CD4-positive, alpha-beta T cell treated with Interleukin-6 at 100 ng/mL for 8 hours (primary cell): ENCODE results near the gene DCLK1.

Source experiments
- DNase-seq: peaks from one replicate; pipeline ENCODE4 v3.0.0-alpha.2; 2020; ENCODE audit warnings: mixed read lengths, low spot score

Gene DCLK1

GRCh38 chr13:36131222-36131930, at the start of gene DCLK1:
Gene DCLK1, minus strand, starts transcription at chr13:36131382.
- DNase-seq, result no peak

DNA sequence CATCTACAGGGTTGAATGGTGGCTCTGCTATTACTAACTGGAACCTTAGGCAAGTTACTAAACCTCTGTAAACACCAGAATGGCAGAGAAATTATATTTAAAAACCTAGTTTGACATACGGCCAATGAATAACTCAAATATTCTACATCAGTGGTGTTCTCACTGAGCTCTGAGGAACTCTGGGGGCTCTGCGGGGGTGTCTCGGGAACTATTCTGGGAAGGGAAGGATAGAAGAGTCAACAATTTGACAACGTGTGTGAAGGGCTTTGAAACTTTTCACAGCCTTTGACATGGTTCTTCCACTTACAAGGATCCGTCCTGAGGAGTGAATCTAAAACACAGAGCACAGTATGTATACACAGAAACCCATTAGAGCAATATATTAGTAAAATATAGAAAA, 44.4 kb upstream of the DCLK1 start:
- no peak for DNase-seq

DNA sequence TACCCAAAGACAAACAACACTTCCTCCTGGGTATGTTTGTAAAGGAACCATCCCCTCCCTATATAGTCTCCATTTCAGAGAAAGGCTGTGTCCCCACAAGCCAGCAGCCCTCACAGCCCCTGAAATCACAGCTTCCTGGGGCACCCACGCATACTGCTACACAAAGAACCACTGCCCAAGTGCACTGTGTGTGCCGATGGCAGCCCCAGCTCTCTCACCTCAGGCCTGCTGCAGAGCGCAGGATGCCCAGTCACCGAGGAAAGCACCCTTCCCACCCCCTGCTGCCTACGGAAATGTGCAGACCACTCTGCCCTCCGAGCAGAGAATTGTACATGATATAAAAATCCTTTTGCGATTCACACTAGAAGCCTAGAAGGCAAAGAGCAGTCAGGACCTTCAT, 43.7 kb upstream of the DCLK1 start:
- no peak for DNase-seq

DNA sequence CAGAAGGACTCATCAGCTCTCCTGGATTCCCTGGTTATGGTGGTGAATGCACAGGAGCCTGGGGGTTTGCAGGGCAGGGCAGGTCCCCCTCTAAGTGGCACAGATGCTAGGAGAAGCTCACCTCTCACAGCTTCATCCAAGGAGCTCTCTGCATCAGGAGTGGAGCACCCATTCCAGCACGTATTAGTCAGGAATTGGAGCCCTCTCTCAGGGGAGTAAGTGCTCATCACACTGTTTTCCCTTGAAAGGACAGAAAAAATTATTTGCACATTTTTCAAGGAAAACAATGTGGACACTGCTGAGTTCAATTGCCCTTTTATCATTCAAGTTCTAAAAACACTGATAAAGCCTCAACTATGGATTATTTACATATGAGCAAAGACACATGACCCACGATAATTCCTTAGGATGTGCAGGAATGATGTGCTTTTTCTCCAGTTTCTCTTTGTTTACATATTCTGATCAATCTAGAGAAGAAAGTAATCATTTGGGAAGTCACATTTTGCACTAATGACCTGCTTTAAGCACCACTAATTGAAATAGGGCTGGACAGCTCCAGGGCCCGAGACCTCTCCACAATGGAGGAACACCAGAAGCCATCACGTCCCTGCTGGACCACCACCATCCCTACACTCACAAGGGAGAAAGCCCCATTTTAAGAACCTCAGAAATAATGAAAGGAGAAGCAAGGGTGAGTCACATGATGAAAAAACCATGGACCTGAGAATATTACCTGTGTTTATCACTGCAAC, 42.6 kb upstream of the DCLK1 start:
- DNase-seq, result no peak

GRCh38 chr13:36166046-36166445, 34.9 kb upstream of the DCLK1 start:
- DNase-seq, result no peak

DNA sequence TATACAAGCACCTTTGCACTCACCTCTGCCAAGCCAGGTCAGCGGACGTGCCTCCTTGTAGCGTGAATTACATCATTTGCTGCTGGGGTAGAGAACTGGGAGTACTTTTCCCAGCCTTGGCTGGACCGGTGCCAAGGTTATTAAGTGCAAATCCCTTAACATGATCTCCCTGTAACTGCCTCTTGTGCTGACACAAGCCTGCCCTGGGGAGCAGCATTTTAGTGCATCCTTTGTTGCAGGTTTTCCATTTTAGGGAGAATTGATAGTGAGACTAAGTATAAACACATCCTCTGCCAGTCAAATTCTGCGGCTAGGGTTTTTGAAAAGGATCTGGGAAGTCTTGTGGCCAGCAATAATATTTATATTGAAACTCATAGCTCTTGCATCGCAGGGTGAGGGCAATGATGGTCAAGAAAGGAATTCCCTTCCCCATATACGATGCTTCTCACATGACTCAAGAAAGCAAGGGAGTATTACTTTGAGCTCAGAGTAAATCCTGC, 32.7 kb upstream of the DCLK1 start:
- no peak for DNase-seq

DNA sequence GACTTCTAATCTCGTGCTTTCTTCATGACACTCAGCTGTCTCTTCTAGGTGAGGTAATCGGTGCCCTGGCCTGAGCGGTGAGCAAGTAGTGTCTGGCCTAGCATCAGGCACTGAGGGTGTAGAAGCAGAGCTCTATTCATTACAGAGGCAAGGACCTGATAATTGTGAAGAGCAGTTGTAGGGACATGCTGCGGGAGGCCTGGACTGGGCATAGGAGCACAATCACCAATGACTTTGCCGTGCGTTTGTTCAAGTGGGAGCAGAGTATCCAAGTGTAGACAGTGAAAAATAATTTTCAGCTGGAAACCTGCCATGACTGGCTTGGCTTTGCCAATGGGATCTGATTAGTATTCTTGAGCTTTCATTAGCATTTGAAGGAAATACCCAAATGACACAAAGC, 32.1 kb upstream of the DCLK1 start:
- no peak for DNase-seq

GRCh38 chr13:36160297-36160696, 29.1 kb upstream of the DCLK1 start:
- no peak for DNase-seq

DNA sequence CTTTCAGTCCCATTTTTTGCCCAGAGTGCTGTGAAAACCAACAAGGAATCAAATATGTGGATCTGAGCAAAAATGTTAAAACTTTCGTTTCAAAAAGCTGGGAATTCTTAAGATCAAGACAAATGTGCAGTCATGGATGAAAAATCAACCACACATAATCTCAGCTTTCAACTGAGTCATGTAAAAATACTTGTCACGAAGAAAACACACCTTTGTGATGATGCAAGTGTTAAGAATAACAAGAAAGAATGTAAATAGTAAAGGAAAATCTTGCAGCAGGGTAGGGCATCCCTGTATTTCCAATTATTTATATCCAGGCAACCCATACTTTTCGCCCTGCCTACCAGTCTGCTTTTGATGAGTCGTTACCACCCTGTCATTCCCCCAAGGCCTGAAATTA, 27.4 kb upstream of the DCLK1 start:
- DNase-seq, result no peak

DNA sequence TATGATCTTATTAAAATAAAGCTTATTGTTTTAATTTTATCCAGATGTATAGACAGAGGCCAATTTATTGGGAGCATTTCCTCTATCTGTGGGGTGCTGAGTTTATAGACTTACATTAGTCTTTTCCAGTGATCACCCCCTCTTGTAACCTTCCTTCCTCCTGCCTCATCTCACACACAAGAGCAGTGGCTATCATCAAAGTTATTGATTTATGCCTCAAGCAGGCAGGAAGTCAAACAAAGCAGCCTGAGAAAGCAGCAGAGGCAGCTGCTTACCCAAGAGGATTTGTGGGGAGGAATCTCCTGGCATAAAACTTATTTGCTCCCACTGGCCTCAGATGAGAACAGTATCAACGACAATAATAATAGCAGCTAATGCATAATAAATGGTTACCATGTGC, 26.3 kb upstream of the DCLK1 start:
- no peak for DNase-seq

DNA sequence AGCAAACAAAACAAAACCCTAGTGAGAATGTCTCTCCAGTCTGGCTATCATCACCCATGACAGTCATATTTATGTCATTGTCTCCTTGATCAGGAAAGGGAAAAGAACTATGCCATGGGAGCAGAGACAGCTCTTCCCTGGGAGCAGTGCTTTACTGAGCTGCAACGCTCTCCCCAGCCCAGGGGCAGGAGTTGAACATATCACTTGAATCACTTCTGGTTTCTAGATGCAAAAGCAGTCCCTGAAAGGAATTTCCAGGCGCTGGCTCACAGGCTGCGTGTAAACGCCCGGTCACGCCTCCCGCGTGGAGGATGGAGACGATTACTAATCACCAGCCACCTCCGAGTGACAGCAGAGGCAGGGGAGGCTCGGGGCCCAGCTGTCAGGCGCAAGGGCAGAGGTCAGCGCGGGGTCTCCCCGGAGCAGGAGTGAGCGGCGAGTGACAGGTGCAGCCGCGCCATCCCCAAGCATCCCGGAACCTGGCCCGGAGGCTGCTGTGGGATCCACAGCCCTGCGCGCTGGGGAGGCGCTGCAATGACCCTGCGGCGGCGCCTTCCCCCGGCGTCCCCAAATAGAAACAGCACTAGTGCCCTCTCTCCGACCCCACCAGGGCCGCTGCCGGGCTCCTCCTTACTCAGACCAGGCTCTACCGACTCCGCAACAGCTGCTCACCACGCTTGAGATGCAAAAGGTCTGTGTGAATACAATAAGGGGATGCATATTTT, 23.5 kb upstream of the DCLK1 start:
- DNase-seq, result no peak

GRCh38 chr13:36151591-36151990, 20.4 kb upstream of the DCLK1 start:
- no peak for DNase-seq

- no peak for DNase-seq
Measured at GRCh38 chr13:36148446-36148845, 17.3 kb upstream of the DCLK1 start.

DNA sequence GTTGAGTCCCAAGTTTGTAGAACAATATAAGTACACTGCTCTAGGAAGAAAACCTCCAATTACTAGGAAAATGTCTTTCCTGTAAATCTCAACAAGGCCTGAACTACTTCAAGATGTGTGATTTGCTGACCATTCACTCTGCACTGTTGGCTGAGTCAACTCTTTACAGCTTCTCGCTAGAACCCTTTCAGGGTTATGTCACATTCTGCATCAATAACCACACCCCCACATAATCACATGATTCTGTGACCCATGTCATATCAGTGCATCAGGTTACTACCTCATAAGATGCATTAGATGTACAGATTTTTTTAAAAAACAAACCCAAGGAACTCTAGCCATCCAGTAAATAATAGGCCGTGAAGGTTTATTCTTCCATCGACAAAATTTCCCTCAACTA, 16.1 kb upstream of the DCLK1 start:
- no peak for DNase-seq

DNA sequence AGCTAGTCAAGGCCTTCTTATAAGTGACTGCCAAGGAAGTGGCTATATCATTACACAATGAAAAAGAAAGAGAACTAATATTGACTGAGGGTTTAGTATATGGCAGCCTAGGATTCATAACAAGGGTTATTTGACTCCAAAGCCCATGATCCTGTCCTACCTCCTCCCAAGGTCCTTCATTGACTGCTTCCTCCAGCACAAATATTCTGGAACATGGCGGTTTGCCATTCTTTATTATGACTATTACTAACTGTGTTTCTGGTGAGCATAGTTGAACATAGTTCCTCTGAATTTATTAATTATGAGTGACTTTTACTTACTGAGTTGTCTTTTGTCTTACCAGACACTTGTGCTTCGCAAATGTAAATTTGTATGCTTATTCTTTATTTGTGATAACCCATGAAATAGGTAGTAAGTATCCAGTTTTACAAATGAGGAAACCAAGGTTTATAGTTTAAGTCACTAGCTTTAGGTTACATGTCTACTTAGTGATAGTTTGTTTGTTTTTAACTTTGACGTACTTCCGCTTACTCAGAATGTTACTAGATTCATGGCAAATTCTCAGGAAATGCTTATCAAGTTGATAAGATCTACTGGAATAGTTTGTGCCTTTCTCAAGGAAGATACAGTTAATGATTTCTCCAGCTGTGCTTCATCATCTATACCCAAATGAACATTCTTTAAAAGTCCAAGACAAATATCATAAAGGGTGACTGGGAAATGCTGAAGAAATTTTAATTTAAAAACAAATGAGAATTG, 15.5 kb upstream of the DCLK1 start:
- no peak for DNase-seq

GRCh38 chr13:36143738-36144137, 12.6 kb upstream of the DCLK1 start:
- DNase-seq, result no peak

- no peak for DNase-seq
Measured at GRCh38 chr13:36142735-36143134, 11.6 kb upstream of the DCLK1 start.

GRCh38 chr13:36135876-36136275, 4.7 kb upstream of the DCLK1 start:
- DNase-seq, result no peak

GRCh38 chr13:36134632-36135031, 3.5 kb upstream of the DCLK1 start:
- no peak for DNase-seq

GRCh38 chr13:36133950-36134626, 2.9 kb upstream of the DCLK1 start:
- DNase-seq, result no peak

DNA sequence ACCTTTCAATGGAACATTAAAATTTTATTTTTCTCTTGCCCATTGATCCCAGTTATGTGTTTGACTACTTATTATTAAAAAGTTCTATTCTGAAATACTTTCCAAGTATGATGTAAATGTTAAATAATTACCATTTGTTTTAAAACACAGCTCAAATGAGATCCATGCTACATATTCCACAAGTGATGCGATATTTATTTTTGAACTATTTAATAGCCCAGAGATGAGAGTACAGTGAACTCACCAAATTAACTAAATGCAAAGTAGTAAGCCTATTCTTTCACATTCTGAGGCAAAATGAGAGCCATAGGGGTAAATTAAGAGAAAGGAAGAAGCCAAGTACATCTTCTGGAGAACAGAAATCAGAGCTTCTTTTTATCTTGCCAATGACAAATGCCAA, 1.2 kb upstream of the DCLK1 start:
- no peak for DNase-seq

GRCh38 chr13:36131931-36132297, 732 bp upstream of the DCLK1 start:
- DNase-seq, result no peak
